ENCODE measurements around the gene TOMM20L. TPM values are rescaled to one million over a fixed set of nuclear protein-coding genes. Genes with fewer than 3 reads are reported as not detected.
"Not testable (repeated sequence)": the region's sequence is repeated elsewhere in the genome, so short reads cannot be mapped to it uniquely, and the experiment has no call there.

The TOMM20L gene
- total RNA-seq (2014; rRNA removed; shearing (Covaris generic)) (not detected in 2 replicates), polyA plus RNA-seq (2016; fragmentation: Nextera tagmentation; extraction: Ambion mirVana) (not detected in 2 replicates)

- Histone ChIP-seq H3K9me2 (ENCODE audit: insufficient read depth) (no peaks in the 10 kb centered on the region), H3K4me3 (peak within 1 kb of the TSS; percentile 75), H3K36me3 (ENCODE audit: low read depth) (no peaks in the 10 kb centered on the region), H3K27ac (no peak within 1 kb of the TSS), H2AFZ (peak within 1 kb of the TSS; percentile 91), H3K9me3 (ENCODE audit: low read depth) (no peaks in the 10 kb centered on the region), H4K20me1 (ENCODE audit: insufficient read depth) (no peaks in the 10 kb centered on the region), H3K27me3 (replicated peaks; ENCODE audit: insufficient read depth) (no peaks in the 10 kb centered on the region), H3K79me2 (ENCODE audit: insufficient read depth) (no peaks in the 10 kb centered on the region), H3K4me1 (ENCODE audit: insufficient read depth) (peaks cover 4% of the 10 kb centered on the region), H3F3A (ENCODE audit: insufficient read depth) (no peaks in the 10 kb centered on the region; the same call in 1 of the 2 replicates), H3K9ac (peak within 1 kb of the TSS; percentile 71), H3K4me2 (ENCODE audit: unreplicated experiment) (peak within 1 kb of the TSS; percentile 73)
- DNase-seq, result peak; percentile 83
- TF ChIP-seq EZH2phosphoT487 (IDR thresholded peaks at IDR 0.05; ENCODE audit: insufficient read depth, low read depth), result no peak
- TF ChIP-seq EZH2 (IDR thresholded peaks at IDR 0.05; ENCODE audit: insufficient read depth, poor library complexity, severe bottlenecking), result no peak
- WGBS, 2 experiments (ENCODE audit: low coverage in 1 of 2, low lambda C conversion rate in 2 of 2, missing lambda C conversion rate in 2 of 2), result 11 to 16% methylated on average over 66 to 85 of the region's 86 CpGs
- in situ Hi-C loops (cut with MboI), result no loop called here
Measured at GRCh38 chr14:58395812-58396788, at the start of gene TOMM20L. Gene TOMM20L, plus strand, starts transcription at chr14:58395930. Its CDS starts 28 bp downstream, at chr14:58395958.

- Histone ChIP-seq H4K20me1 (ENCODE audit: insufficient read depth) (no peaks in the 10 kb centered on the region), H3K4me2 (ENCODE audit: unreplicated experiment) (no peak overlapping the region), H3K9me2 (ENCODE audit: insufficient read depth) (no peaks in the 10 kb centered on the region), H2AFZ (no peak overlapping the region), H3K9me3 (ENCODE audit: low read depth) (no peaks in the 10 kb centered on the region), H3K79me2 (ENCODE audit: insufficient read depth) (no peaks in the 10 kb centered on the region), H3F3A (ENCODE audit: insufficient read depth) (no peaks in the 10 kb centered on the region), H3K4me1 (ENCODE audit: insufficient read depth) (no peaks in the 10 kb centered on the region), H3K4me3 (no peak overlapping the region), H3K27ac (no peak overlapping the region), H3K9ac (no peak overlapping the region), H3K36me3 (ENCODE audit: low read depth) (peaks cover 31% of the 10 kb centered on the region), H3K27me3 (replicated peaks; ENCODE audit: insufficient read depth) (no peaks in the 10 kb centered on the region)
- in situ Hi-C loops (cut with MboI), result no loop called here
- WGBS, 2 experiments (ENCODE audit: low coverage in 1 of 2, low lambda C conversion rate in 2 of 2, missing lambda C conversion rate in 2 of 2), result 93 to 100% methylated on average over 4 of the region's 4 CpGs
- DNase-seq, result no peak
- TF ChIP-seq EZH2 (IDR thresholded peaks at IDR 0.05; ENCODE audit: insufficient read depth, poor library complexity, severe bottlenecking) (no peak), EZH2phosphoT487 (IDR thresholded peaks at IDR 0.05; ENCODE audit: insufficient read depth, low read depth) (no peak)
Measured at GRCh38 chr14:58353516-58354299, 42.0 kb upstream of the TOMM20L start.

- no peaks in the 10 kb centered on the region for H3K9me3 ChIP-seq (ENCODE audit: low read depth)
- H3F3A ChIP-seq (ENCODE audit: insufficient read depth), result no peaks in the 10 kb centered on the region
- WGBS, 2 experiments (ENCODE audit: low coverage in 1 of 2, low lambda C conversion rate in 2 of 2, missing lambda C conversion rate in 2 of 2), result 92 to 100% methylated on average over 2 of the region's 2 CpGs
- no peak overlapping the region for H3K9ac ChIP-seq
- H4K20me1 ChIP-seq (ENCODE audit: insufficient read depth), result no peaks in the 10 kb centered on the region
- DNase-seq, result no peak
- in situ Hi-C loops (cut with MboI), result no loop called here
- no peak overlapping the region for H3K4me2 ChIP-seq (ENCODE audit: unreplicated experiment)
- TF ChIP-seq EZH2phosphoT487 (IDR thresholded peaks at IDR 0.05; ENCODE audit: insufficient read depth, low read depth) (no peak), EZH2 (IDR thresholded peaks at IDR 0.05; ENCODE audit: insufficient read depth, poor library complexity, severe bottlenecking) (no peak)
- H2AFZ ChIP-seq, result no peak overlapping the region
- no peaks in the 10 kb centered on the region for H3K9me2 ChIP-seq (ENCODE audit: insufficient read depth)
- no peak overlapping the region for H3K4me3 ChIP-seq
- no peaks in the 10 kb centered on the region for H3K79me2 ChIP-seq (ENCODE audit: insufficient read depth)
- no peaks in the 10 kb centered on the region for H3K27me3 ChIP-seq (replicated peaks; ENCODE audit: insufficient read depth)
- peaks cover 31% of the 10 kb centered on the region for H3K36me3 ChIP-seq (ENCODE audit: low read depth)
- no peaks in the 10 kb centered on the region for H3K4me1 ChIP-seq (ENCODE audit: insufficient read depth)
- no peak overlapping the region for H3K27ac ChIP-seq
Measured at GRCh38 chr14:58354808-58355207, 40.9 kb upstream of the TOMM20L start.

GRCh38 chr14:58356268-58356667 lies 39.5 kb upstream of the TOMM20L start:
- H3K36me3 ChIP-seq (ENCODE audit: low read depth), result peaks cover 36% of the 10 kb centered on the region
- no peaks in the 10 kb centered on the region for H3K9me3 ChIP-seq (ENCODE audit: low read depth)
- H3F3A ChIP-seq (ENCODE audit: insufficient read depth), result no peaks in the 10 kb centered on the region
- H3K27me3 ChIP-seq (replicated peaks; ENCODE audit: insufficient read depth), result no peaks in the 10 kb centered on the region
- no peak overlapping the region for H2AFZ ChIP-seq
- H4K20me1 ChIP-seq (ENCODE audit: insufficient read depth), result no peaks in the 10 kb centered on the region
- no peaks in the 10 kb centered on the region for H3K79me2 ChIP-seq (ENCODE audit: insufficient read depth)
- DNase-seq, result no peak
- no peak overlapping the region for H3K27ac ChIP-seq
- no peak overlapping the region for H3K4me2 ChIP-seq (ENCODE audit: unreplicated experiment)
- no peaks in the 10 kb centered on the region for H3K4me1 ChIP-seq (ENCODE audit: insufficient read depth)
- no peaks in the 10 kb centered on the region for H3K9me2 ChIP-seq (ENCODE audit: insufficient read depth)
- no peak overlapping the region for H3K4me3 ChIP-seq
- in situ Hi-C loops (cut with MboI), result no loop called here
- 45 to 74% methylated on average over 1 of the region's 1 CpG for WGBS, 2 experiments (ENCODE audit: low coverage in 1 of 2, low lambda C conversion rate in 2 of 2, missing lambda C conversion rate in 2 of 2)
- TF ChIP-seq EZH2phosphoT487 (IDR thresholded peaks at IDR 0.05; ENCODE audit: insufficient read depth, low read depth), result no peak
- TF ChIP-seq EZH2 (IDR thresholded peaks at IDR 0.05; ENCODE audit: insufficient read depth, poor library complexity, severe bottlenecking), result no peak
- no peak overlapping the region for H3K9ac ChIP-seq

GRCh38 chr14:58362272-58362671 lies 33.5 kb upstream of the TOMM20L start:
- H3K4me1 ChIP-seq (ENCODE audit: insufficient read depth); H3K9ac ChIP-seq; H3K9me3 ChIP-seq (ENCODE audit: low read depth); H3K27ac ChIP-seq; H3F3A ChIP-seq (ENCODE audit: insufficient read depth); H3K4me2 ChIP-seq (ENCODE audit: unreplicated experiment); H3K27me3 ChIP-seq (replicated peaks; ENCODE audit: insufficient read depth); H3K9me2 ChIP-seq (ENCODE audit: insufficient read depth); H2AFZ ChIP-seq; H3K79me2 ChIP-seq (ENCODE audit: insufficient read depth); H4K20me1 ChIP-seq (ENCODE audit: insufficient read depth); in situ Hi-C loops (cut with MboI); DNase-seq; H3K4me3 ChIP-seq: not testable (repeated sequence)
- 92 to 93% methylated on average over 1 of the region's 1 CpG for WGBS, 2 experiments (ENCODE audit: low coverage in 1 of 2, low lambda C conversion rate in 2 of 2, missing lambda C conversion rate in 2 of 2)
- H3K36me3 ChIP-seq (ENCODE audit: low read depth), result peaks cover 51% of the 10 kb centered on the region

All from GM23248 (cell line).